Body of pancreas (tissue), 4 donors: ENCODE measurements around the gene SERTAD1. TPM values are rescaled to one million over a fixed set of nuclear protein-coding genes. Genes with fewer than 3 reads are reported as not detected.

Experiments used
- ATAC-seq: fragments of 150-250 bp; one replicate; pipeline ENCODE4 v1.9.1; 2016
- DNase-seq, 4 donors: peaks; one replicate each; pipeline ENCODE4 v3.0.0-alpha.2; 2019
- H3K27ac ChIP-seq, 4 donors: fragments of 200-600 bp; sonication (generic); 1 replicate in 3 of 4; 2 replicates in 1 of 4; pipeline versions ENCODE4 v1.5.1 to v1.6.1; 2016 to 2019; ENCODE audit warnings: mild to moderate bottlenecking in 1 of 4, mixed read lengths in 1 of 4, moderate library complexity in 1 of 4
- H3K27me3 ChIP-seq, 2 donors: fragments of 200-600 bp; sonication (generic); one replicate each; pipeline ENCODE4 v1.6.0; 2016; ENCODE audit warnings: mild to moderate bottlenecking in 1 of 2
- H3K36me3 ChIP-seq, 2 donors: fragments of 200-600 bp; sonication (generic); replicated peaks in 1 of 2; 2 replicates each; pipeline ENCODE4 v1.5.1; 2016; ENCODE audit warnings: low read depth in 2 of 2; ENCODE audit not compliant: insufficient read depth in 1 of 2
- H3K4me1 ChIP-seq: fragments of 200-600 bp; sonication (generic); one replicate; pipeline ENCODE4 v1.6.0; 2016
- H3K4me3 ChIP-seq, 2 donors: fragments of 200-600 bp; sonication (generic); 1 replicate in 1 of 2; 2 replicates in 1 of 2; pipeline ENCODE4 v1.5.1; 2016 to 2019
- H3K9me3 ChIP-seq, 3 donors: fragments of 200-600 bp; sonication (generic); 1 replicate in 2 of 3; 2 replicates in 1 of 3; pipeline ENCODE4 v1.5.1; 2016
- POLR2A ChIP-seq, 3 donors: fragments of 450-650 bp; IDR thresholded peaks; one replicate each; pipeline ENCODE4 v1.6.1; 2016; ENCODE audit warnings: antibody characterized with exemption in 3 of 3, mild to moderate bottlenecking in 2 of 3
- WGBS, 2 donors: methylation state at CpG; one replicate each; pipeline ENCODE4 v1.1.5; 2017; 5-methylcytosine and 5-hydroxymethylcytosine counted together
- intact Hi-C: fragments of 100-400 bp; cut with DNase I; formaldehyde crosslinking; loops from one replicate; pipeline ENCODE4 v1.15.1; 2023
- small RNA-seq: library from RNA; depleted of rRNA; stranded (forward); fragments of <200 nt; gene quantifications from one replicate; pipeline ENCODE3, GENCODE V24; 2016
- total RNA-seq, 2 donors: library from RNA; depleted of rRNA; stranded (reverse); fragments of >200 nt; gene quantifications; one replicate each; pipeline ENCODE4 v1.1.0, GENCODE V29; 2016
- TF ChIP-seq, protein P1 (sequence below), 7 experiments: fragments of 450-650 bp in 4 of 7; fragments of 200-600 bp in 3 of 7; sonication (generic) in 3 of 7; IDR thresholded peaks; one replicate each; pipeline ENCODE4 v1.5.1; 2016 to 2019; ENCODE audit warnings: antibody characterized with exemption in 7 of 7

SERTAD1 gene
- total RNA-seq, 2 donors from 2014 or later = 6.9 to 7.3 TPM

DNA sequence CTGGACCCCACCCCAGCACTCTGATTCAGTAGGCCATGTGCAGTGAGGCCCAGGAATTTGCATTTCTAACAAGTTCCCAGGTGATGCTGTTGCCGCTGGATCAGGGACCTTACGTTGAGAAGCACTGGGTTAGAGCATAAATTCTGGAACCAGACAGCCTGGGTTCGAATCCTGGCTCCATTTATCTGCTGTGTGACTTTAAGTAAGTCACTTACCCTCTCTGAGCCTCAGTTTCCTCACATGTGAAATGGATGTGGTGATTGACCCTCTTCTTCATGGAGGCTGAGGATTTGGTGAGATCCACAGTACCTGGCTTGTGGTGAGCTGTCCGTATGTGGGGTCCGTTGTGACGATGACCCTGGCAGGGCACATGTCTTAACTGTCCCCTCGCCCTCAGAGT is 51.7 kb downstream of the SERTAD1 start:
- intact Hi-C loops = no loop called here
- Histone ChIP-seq H3K36me3 (peaks cover 0 to 22% of the 10 kb centered on the region in 2 donors), H3K9me3 (no peaks in the 10 kb centered on the region), H3K27me3 (no peaks in the 10 kb centered on the region), H3K4me3 (no peak overlapping the region), H3K4me1 (no peaks in the 10 kb centered on the region), H3K27ac (no peak overlapping the region)
- WGBS, 2 donors = 93 to 99% methylated on average over 7 of the region's 7 CpGs
- ATAC-seq (no peak), DNase-seq (no peak)
- no peak for TF ChIP-seq POLR2A (IDR thresholded peaks at IDR 0.05)
- TF ChIP-seq, protein P1, sequence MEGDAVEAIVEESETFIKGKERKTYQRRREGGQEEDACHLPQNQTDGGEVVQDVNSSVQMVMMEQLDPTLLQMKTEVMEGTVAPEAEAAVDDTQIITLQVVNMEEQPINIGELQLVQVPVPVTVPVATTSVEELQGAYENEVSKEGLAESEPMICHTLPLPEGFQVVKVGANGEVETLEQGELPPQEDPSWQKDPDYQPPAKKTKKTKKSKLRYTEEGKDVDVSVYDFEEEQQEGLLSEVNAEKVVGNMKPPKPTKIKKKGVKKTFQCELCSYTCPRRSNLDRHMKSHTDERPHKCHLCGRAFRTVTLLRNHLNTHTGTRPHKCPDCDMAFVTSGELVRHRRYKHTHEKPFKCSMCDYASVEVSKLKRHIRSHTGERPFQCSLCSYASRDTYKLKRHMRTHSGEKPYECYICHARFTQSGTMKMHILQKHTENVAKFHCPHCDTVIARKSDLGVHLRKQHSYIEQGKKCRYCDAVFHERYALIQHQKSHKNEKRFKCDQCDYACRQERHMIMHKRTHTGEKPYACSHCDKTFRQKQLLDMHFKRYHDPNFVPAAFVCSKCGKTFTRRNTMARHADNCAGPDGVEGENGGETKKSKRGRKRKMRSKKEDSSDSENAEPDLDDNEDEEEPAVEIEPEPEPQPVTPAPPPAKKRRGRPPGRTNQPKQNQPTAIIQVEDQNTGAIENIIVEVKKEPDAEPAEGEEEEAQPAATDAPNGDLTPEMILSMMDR (IDR thresholded peaks at IDR 0.05) = no peak

DNA sequence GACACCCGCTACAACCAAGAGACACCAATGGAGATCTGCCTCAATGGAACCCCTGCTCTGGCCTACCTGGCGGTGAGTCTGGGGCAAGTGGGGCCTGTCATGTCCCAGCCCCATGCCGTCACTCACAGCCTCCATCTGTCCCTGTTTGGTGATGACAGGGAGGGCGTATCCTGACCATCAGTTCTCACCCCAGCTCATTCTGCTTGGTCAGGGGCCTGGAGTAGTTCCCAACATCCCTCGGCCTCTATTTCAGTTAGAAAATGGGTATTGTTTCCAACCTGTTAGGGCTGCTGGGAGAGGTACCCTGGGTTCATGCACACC is 54.0 kb downstream of the SERTAD1 start:
- no peak overlapping the region for H3K27ac ChIP-seq
- H3K27me3 ChIP-seq = no peaks in the 10 kb centered on the region
- H3K36me3 ChIP-seq = peaks cover 0 to 19% of the 10 kb centered on the region in 2 donors
- no peaks in the 10 kb centered on the region for H3K9me3 ChIP-seq
- ATAC-seq = no peak
- intact Hi-C loops = no loop called here
- no peak overlapping the region for H3K4me3 ChIP-seq
- no peak for DNase-seq
- 95% methylated on average over 3 to 5 of the region's 5 CpGs for WGBS, 2 donors
- no peak for TF ChIP-seq POLR2A (IDR thresholded peaks at IDR 0.05)
- TF ChIP-seq, protein P1 (IDR thresholded peaks at IDR 0.05) = no peak
- H3K4me1 ChIP-seq = no peaks in the 10 kb centered on the region

Small RNA genes lying within 50 kb of the gene (small RNA-seq; reads per million reads assigned to genes)
- not detected for gene RF00017

Other genes with a start within 250 kb of the SERTAD1 start
- 10 to 100 TPM; 15.8 to 25.7 TPM for gene MAP3K10, start 234.6 kb downstream of the SERTAD1 start, total RNA-seq
- not detected for gene TTC9B, start 207.6 kb downstream of the SERTAD1 start, total RNA-seq
- gene CCNP, start 199.3 kb downstream of the SERTAD1 start, total RNA-seq = not detected
- 10 to 100 TPM; 46.2 to 96.2 TPM for gene AKT2, start 140.6 kb downstream of the SERTAD1 start, total RNA-seq
- 10 to 100 TPM in 1 of 2 donors, 1 to 10 TPM in 1; 3.9 to 19.8 TPM for gene C19orf47, start 77.6 kb downstream of the SERTAD1 start, total RNA-seq
- gene PLD3, start 77.3 kb downstream of the SERTAD1 start, total RNA-seq = 100 to 1,000 TPM; 155 to 162 TPM
- not detected for gene HIPK4, start 35.8 kb downstream of the SERTAD1 start, total RNA-seq
- gene PRX, start 12.6 kb downstream of the SERTAD1 start, total RNA-seq = 10 to 100 TPM in 1 of 2 donors, 1 to 10 TPM in 1; 5.7 to 14.8 TPM
- 10 to 100 TPM in 1 of 2 donors, 1 to 10 TPM in 1; 5.7 to 10.2 TPM for gene SERTAD3, start 18.3 kb upstream of the SERTAD1 start, total RNA-seq
- 100 to 1,000 TPM in 1 of 2 donors, 10 to 100 TPM in 1; 79.8 to 109 TPM for gene BLVRB, start 39.8 kb upstream of the SERTAD1 start, total RNA-seq
- 1 to 10 TPM; 1.8 to 6.3 TPM for gene SPTBN4, start 41.0 kb upstream of the SERTAD1 start, total RNA-seq
- gene SHKBP1, start 150.9 kb upstream of the SERTAD1 start, total RNA-seq = 10 to 100 TPM; 43.3 to 63.6 TPM
- gene LTBP4, start 175.4 kb upstream of the SERTAD1 start, total RNA-seq = 100 to 1,000 TPM in 1 of 2 donors, 10 to 100 TPM in 1; 45.1 to 195 TPM